PFSK-1 (cell line): ENCODE measurements around the gene UHRF1.

Source experiments
- FOXP2 ChIP-seq: optimal IDR thresholded peaks from 2 replicates; pipeline ENCODE3; 2011; ENCODE audit warnings: borderline replicate concordance, control low read depth, inconsistent platforms; ENCODE audit not compliant: insufficient read depth; ENCODE audit errors: extremely low read length, extremely low read depth
- POLR2AphosphoS5 ChIP-seq: IDR thresholded peaks from 2 replicates; pipeline ENCODE4 v1.6.1; 2012; ENCODE audit warnings: low read depth, mild to moderate bottlenecking, control low read depth, low read length, moderate library complexity
- TAF1 ChIP-seq: IDR thresholded peaks from 2 replicates; pipeline ENCODE4 v1.6.1; 2012; ENCODE audit warnings: low read length, control low read depth, borderline replicate concordance; ENCODE audit not compliant: insufficient read depth
- TF ChIP-seq, protein P1 (sequence below), 2 experiments: IDR thresholded peaks; 2 replicates each; pipeline versions ENCODE4 v1.6.1 to v1.8.0; 2011 to 2012; ENCODE audit warnings: low read depth in 2 of 2, low read length in 2 of 2, control low read depth in 1 of 2, inconsistent platforms in 1 of 2, mild to moderate bottlenecking in 1 of 2, moderate library complexity in 1 of 2; ENCODE audit not compliant: insufficient read depth in 1 of 2

DNA sequence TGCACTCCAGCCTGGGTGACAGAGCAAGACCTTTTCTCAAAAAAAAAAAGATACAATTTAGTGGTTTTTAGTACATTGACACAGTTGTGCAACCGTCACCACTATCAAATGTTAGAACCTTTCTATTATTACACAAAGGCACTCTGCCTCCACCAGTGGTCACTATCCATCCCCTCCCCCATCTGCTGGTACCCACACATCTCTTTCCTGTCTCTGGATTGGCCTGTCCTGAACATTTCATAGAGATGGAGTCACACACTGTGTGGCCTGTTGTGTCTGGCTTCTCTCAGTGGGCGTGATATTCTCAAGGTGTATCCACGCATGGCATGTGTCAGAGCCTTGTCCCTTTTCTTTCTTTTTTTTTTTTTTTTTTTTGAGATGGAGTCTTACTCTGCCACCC is 70.8 kb downstream of the UHRF1 start:
- TF ChIP-seq POLR2AphosphoS5 = no peak
- TF ChIP-seq, protein P1, sequence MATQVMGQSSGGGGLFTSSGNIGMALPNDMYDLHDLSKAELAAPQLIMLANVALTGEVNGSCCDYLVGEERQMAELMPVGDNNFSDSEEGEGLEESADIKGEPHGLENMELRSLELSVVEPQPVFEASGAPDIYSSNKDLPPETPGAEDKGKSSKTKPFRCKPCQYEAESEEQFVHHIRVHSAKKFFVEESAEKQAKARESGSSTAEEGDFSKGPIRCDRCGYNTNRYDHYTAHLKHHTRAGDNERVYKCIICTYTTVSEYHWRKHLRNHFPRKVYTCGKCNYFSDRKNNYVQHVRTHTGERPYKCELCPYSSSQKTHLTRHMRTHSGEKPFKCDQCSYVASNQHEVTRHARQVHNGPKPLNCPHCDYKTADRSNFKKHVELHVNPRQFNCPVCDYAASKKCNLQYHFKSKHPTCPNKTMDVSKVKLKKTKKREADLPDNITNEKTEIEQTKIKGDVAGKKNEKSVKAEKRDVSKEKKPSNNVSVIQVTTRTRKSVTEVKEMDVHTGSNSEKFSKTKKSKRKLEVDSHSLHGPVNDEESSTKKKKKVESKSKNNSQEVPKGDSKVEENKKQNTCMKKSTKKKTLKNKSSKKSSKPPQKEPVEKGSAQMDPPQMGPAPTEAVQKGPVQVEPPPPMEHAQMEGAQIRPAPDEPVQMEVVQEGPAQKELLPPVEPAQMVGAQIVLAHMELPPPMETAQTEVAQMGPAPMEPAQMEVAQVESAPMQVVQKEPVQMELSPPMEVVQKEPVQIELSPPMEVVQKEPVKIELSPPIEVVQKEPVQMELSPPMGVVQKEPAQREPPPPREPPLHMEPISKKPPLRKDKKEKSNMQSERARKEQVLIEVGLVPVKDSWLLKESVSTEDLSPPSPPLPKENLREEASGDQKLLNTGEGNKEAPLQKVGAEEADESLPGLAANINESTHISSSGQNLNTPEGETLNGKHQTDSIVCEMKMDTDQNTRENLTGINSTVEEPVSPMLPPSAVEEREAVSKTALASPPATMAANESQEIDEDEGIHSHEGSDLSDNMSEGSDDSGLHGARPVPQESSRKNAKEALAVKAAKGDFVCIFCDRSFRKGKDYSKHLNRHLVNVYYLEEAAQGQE (IDR thresholded peaks at IDR 0.05; ENCODE audit: insufficient read depth in 1 of 2, low read depth in 2 of 2, low read length in 2 of 2) = no peak
- TF ChIP-seq TAF1 = no peak
- no peak for TF ChIP-seq FOXP2
